Endothelial cell of hepatic sinusoid (primary cell): ENCODE measurements around the gene TASP1.

Source experiments
- in situ Hi-C: cut with HindIII; loops from 2 replicates; pipeline ENCODE4 v1.10.0; 2017; ENCODE audit warnings: low sequenced_read_pairs

The TASP1 gene

GRCh38 chr20:13447385-13448180, 191.1 kb downstream of the TASP1 start:
- in situ Hi-C loops = no loop called here

GRCh38 chr20:13443690-13444089, 195.0 kb downstream of the TASP1 start:
- in situ Hi-C loops = no loop called here

- in situ Hi-C loops = no loop called here
Observed at GRCh38 chr20:13442986-13443385, 195.7 kb downstream of the TASP1 start.

- in situ Hi-C loops = no loop called here
Observed at GRCh38 chr20:13441388-13441787, 197.3 kb downstream of the TASP1 start.

- in situ Hi-C loops = no loop called here
Observed at GRCh38 chr20:13436530-13436929, 202.2 kb downstream of the TASP1 start.

GRCh38 chr20:13432126-13432525, 206.6 kb downstream of the TASP1 start:
- in situ Hi-C loops = no loop called here

GRCh38 chr20:13430346-13431002, 208.3 kb downstream of the TASP1 start:
- in situ Hi-C loops = no loop called here

GRCh38 chr20:13428684-13429083, 210.0 kb downstream of the TASP1 start:
- in situ Hi-C loops = no loop called here

GRCh38 chr20:13426870-13427269, 211.9 kb downstream of the TASP1 start:
- in situ Hi-C loops = no loop called here

- in situ Hi-C loops = no loop called here
Observed at GRCh38 chr20:13425381-13426135, 213.2 kb downstream of the TASP1 start.

- in situ Hi-C loops = no loop called here
Observed at GRCh38 chr20:13424174-13424833, 214.4 kb downstream of the TASP1 start.

- in situ Hi-C loops = no loop called here
Observed at GRCh38 chr20:13423472-13424173, 215.1 kb downstream of the TASP1 start.

GRCh38 chr20:13422637-13423036, 216.1 kb downstream of the TASP1 start:
- in situ Hi-C loops = no loop called here

GRCh38 chr20:13420625-13421024, 218.1 kb downstream of the TASP1 start:
- in situ Hi-C loops = no loop called here

- in situ Hi-C loops = no loop called here
Observed at GRCh38 chr20:13419477-13419876, 219.3 kb downstream of the TASP1 start.

GRCh38 chr20:13418263-13419229, 220.2 kb downstream of the TASP1 start:
- in situ Hi-C loops = no loop called here

GRCh38 chr20:13416531-13416930, 222.2 kb downstream of the TASP1 start:
- in situ Hi-C loops = no loop called here

- in situ Hi-C loops = no loop called here
Observed at GRCh38 chr20:13412806-13413445, 225.8 kb downstream of the TASP1 start.

- in situ Hi-C loops = no loop called here
Observed at GRCh38 chr20:13404293-13404692, 234.4 kb downstream of the TASP1 start.
